K562 (cell line): ENCODE results near the gene MDN1. TPM values are rescaled to one million over a fixed set of nuclear protein-coding genes. Genes with fewer than 3 reads are reported as not detected.

ENCODE experiments used
- ASH1L ChIP-seq: fragments of 450-650 bp; IDR thresholded peaks from 2 replicates; pipeline ENCODE4 v1.6.1; 2018; ENCODE audit warnings: borderline replicate concordance, mild to moderate bottlenecking, low read depth; ENCODE audit not compliant: partially characterized antibody
- ATF1 ChIP-seq, 2 experiments: fragments of 450-650 bp in 1 of 2; IDR thresholded peaks; 2 replicates each; pipeline ENCODE4 v1.6.1; 2016; ENCODE audit warnings: missing compliant biosample characterization in 1 of 2, missing genetic modification characterization in 1 of 2
- FOS ChIP-seq: IDR thresholded peaks from 3 replicates; pipeline ENCODE4 v1.6.1; 2011; ENCODE audit not compliant: insufficient read length; ENCODE audit errors: extremely low read depth
- FOXP4 ChIP-seq: sonication (generic); formaldehyde crosslinking; IDR thresholded peaks from 2 replicates; pipeline ENCODE4 v1.8.0; 2022; ENCODE audit warnings: mild to moderate bottlenecking, missing genetic modification reagents, borderline replicate concordance
- GMEB1 ChIP-seq: fragments of 250-450 bp; sonication (Bioruptor Pico); IDR thresholded peaks from 2 replicates; pipeline ENCODE4 v1.4.0; 2020; ENCODE audit warnings: mild to moderate bottlenecking
- NBN ChIP-seq: fragments of 450-650 bp; IDR thresholded peaks from 2 replicates; pipeline ENCODE4 v1.6.1; 2016; ENCODE audit warnings: low read depth, mild to moderate bottlenecking
- NKRF ChIP-seq: fragments of 450-650 bp; IDR thresholded peaks from 2 replicates; pipeline ENCODE4 v1.6.1; 2016; ENCODE audit warnings: borderline replicate concordance
- NR2C2 ChIP-seq, 2 experiments: fragments of 200-800 bp in 1 of 2; sonication (Bioruptor generic) in 1 of 2; sonication (generic) in 1 of 2; formaldehyde crosslinking in 1 of 2; IDR thresholded peaks; 2 replicates each; pipeline versions ENCODE4 v1.6.1 to v1.8.0; 2016 to 2022; ENCODE audit warnings: mild to moderate bottlenecking in 1 of 2, missing compliant biosample characterization in 1 of 2, missing genetic modification characterization in 1 of 2, missing genetic modification reagents in 1 of 2
- RREB1 ChIP-seq: fragments of 250-450 bp; sonication (Bioruptor Pico); IDR thresholded peaks from 2 replicates; pipeline ENCODE4 v1.4.0; 2020
- TBL1XR1 ChIP-seq, 2 experiments: IDR thresholded peaks; 2 replicates each; pipeline ENCODE4 v1.6.1; 2012; ENCODE audit warnings: improper control_type of control experiment in 2 of 2, low read length in 2 of 2, mild to moderate bottlenecking in 1 of 2
- polyA plus RNA-seq, 8 experiments: library from polyadenylated mRNA; depleted of rRNA in 4 of 8; stranded (reverse) in 5 of 8; unstranded in 3 of 8; fragments of >200 nt; fragmentation: Nextera tagmentation in 2 of 8; fragmentation: Illumina TruSeq in 1 of 8; extraction: Ambion mirVana in 2 of 8; extraction: Trizol in 1 of 8; gene quantifications; 2 replicates each; pipeline versions ENCODE4 v1.2.1 to v1.2.3, GENCODE V29; 2011 to 2014; ENCODE audit warnings: inconsistent platforms in 1 of 8, missing spikeins in 1 of 8
- total RNA-seq, 7 experiments: library from RNA; depleted of rRNA in 6 of 7; stranded (reverse); fragments of >200 nt in 6 of 7; fragmentation: Illumina TruSeq in 2 of 7; extraction: Trizol in 2 of 7; gene quantifications; 2 replicates each; pipeline versions ENCODE4 v1.2.1 to v1.2.3, GENCODE V29; 2011 to 2021; ENCODE audit warnings: low replicate concordance in 1 of 7

MDN1 gene
- total and polyA plus RNA-seq, 9 of the 15 experiments (the other 6 are each of a cell fraction or from before 2014, with no cell fraction given) = 25.6 to 93.6 (median 43.0) TPM

- TF ChIP-seq RREB1 (CRISPR knock-in tag) (no peak), GMEB1 (peak; percentile 87), FOXP4 (peak; percentile 50; the same call in 1 of the 2 replicates), ASH1L (peak; percentile 77), NBN (no peak), FOS (peak; percentile 77), NKRF (peak; percentile 65; the same call in 1 of the 2 replicates), TBL1XR1 (IDR thresholded peaks at IDR 0.05; ENCODE audit: low read length in 2 of 2) (no peak), ATF1 (CRISPR knock-in tag; IDR thresholded peaks at IDR 0.05) (no peak), ATF1 (tag; IDR thresholded peaks at IDR 0.05) (peak; percentile 76), NR2C2 (CRISPR knock-in tag; IDR thresholded peaks at IDR 0.05) (no peak), NR2C2 (tag; IDR thresholded peaks at IDR 0.05) (peak; percentile 60; the same call in 1 of the 2 replicates)
Observed at GRCh38 chr6:89829472-89830169, 10.0 kb upstream of the MDN1 start, which contains the start of gene CASP8AP2 (continued).
